GM12878 (cell line): ENCODE measurements around the gene NFAT5. TPM values are rescaled to one million over a fixed set of nuclear protein-coding genes. Genes with fewer than 3 reads are reported as not detected.

Experiments used
- ATAC-seq: fragments of 200-7000 bp; cut with Tn5 transposase; 3 replicates; pipeline ENCODE4 v1.9.1; 2020; ENCODE audit warnings: mild to moderate bottlenecking, moderate library complexity
- BruUV-seq: library from RNA; stranded (reverse); fragments of 400-500 nt; replicated peaks from 2 replicates; lab custom pipeline; 2021; lab: Mats Ljungman, UMichigan
- CTCF ChIA-PET: fragments of 300-600 bp; sonication (Branson Sonifier 250); formaldehyde crosslinking; extraction: SDS; loops from one replicate; lab custom pipeline; 2021; ENCODE audit warnings: inconsistent platforms; lab: Yijun Ruan, JAX
- POLR2A ChIA-PET: fragments of 350-600 bp; formaldehyde crosslinking; extraction: SDS; loops from one replicate; lab custom pipeline; 2021; ENCODE audit warnings: inconsistent platforms; lab: Charles Lee
- RAD21 ChIA-PET: fragments of 300-600 bp; sonication (Branson Sonifier 250); formaldehyde crosslinking; loops from one replicate; lab custom pipeline; 2023; ENCODE audit warnings: antibody characterized with exemption; ENCODE audit not compliant: unreplicated experiment; lab: Charles Lee
- SMC1A ChIA-PET: fragments of 300-600 bp; sonication (Branson Sonifier 250); formaldehyde crosslinking; loops from one replicate; lab custom pipeline; 2023; ENCODE audit not compliant: unreplicated experiment, uncharacterized antibody; lab: Charles Lee
- DNase-seq: peaks from one replicate; pipeline ENCODE4 v3.0.0-alpha.2; 2011; ENCODE audit warnings: low read depth, low spot score
- FAIRE-seq: peaks from 3 replicates; lab custom pipeline; 2011; peaks lifted over from hg19 to GRCh38; lab: Jason Lieb, UNC
- H2AFZ ChIP-seq: 2 replicates; pipeline ENCODE4 v1.6.0; 2011; ENCODE audit warnings: low read depth, low read length, control low read depth; ENCODE audit not compliant: control insufficient read depth
- H3K27ac ChIP-seq: 2 replicates; pipeline ENCODE4 v1.5.1; 2011; ENCODE audit warnings: control low read depth; ENCODE audit not compliant: control insufficient read depth, insufficient read depth
- H3K27me3 ChIP-seq, 2 experiments: replicated peaks in 1 of 2; 2 replicates each; pipeline versions ENCODE4 v1.6.0 to v1.6.1; 2011; ENCODE audit warnings: low read length in 1 of 2; ENCODE audit not compliant: control insufficient read depth in 2 of 2, insufficient read depth in 2 of 2
- H3K36me3 ChIP-seq, 2 experiments: 2 replicates each; pipeline ENCODE4 v1.5.1; 2011; ENCODE audit warnings: low read length in 1 of 2; ENCODE audit not compliant: control insufficient read depth in 2 of 2, insufficient read depth in 2 of 2
- H3K4me1 ChIP-seq: 2 replicates; pipeline ENCODE4 v1.6.1; 2011; ENCODE audit warnings: mild to moderate bottlenecking, low read length, moderate library complexity, mixed read lengths; ENCODE audit not compliant: control insufficient read depth, insufficient read depth
- H3K4me2 ChIP-seq: 2 replicates; pipeline ENCODE4 v1.6.0; 2011; ENCODE audit warnings: control low read depth; ENCODE audit not compliant: control insufficient read depth, insufficient read depth
- H3K4me3 ChIP-seq: fragments of 200-600 bp; sonication (generic); 2 replicates; pipeline ENCODE4 v1.5.1; 2016
- H3K79me2 ChIP-seq: 2 replicates; pipeline ENCODE4 v1.6.0; 2011; ENCODE audit warnings: low read length; ENCODE audit not compliant: control insufficient read depth, insufficient read depth
- H3K9ac ChIP-seq: 2 replicates; pipeline ENCODE4 v1.8.0; 2011; ENCODE audit warnings: low read length, control low read depth, mixed read lengths; ENCODE audit not compliant: control insufficient read depth, insufficient read depth
- H3K9me3 ChIP-seq: replicated peaks from 3 replicates; pipeline ENCODE4 v1.5.1; 2011; ENCODE audit warnings: mild to moderate bottlenecking, low read length; ENCODE audit not compliant: control insufficient read depth, insufficient read depth
- H4K20me1 ChIP-seq: 2 replicates; pipeline ENCODE4 v1.6.0; 2011; ENCODE audit not compliant: control insufficient read depth, insufficient read depth
- ASH2L ChIP-seq: fragments of 300-600, 200-600 bp; sonication (generic); IDR thresholded peaks from 2 replicates; pipeline ENCODE4 v1.6.1; 2017; ENCODE audit warnings: low read depth, mild to moderate bottlenecking, borderline replicate concordance
- CHD2 ChIP-seq: IDR thresholded peaks from 2 replicates; pipeline ENCODE4 v1.6.1; 2011; ENCODE audit warnings: low read depth, low read length, improper control_type of control experiment, borderline replicate concordance
- CHD4 ChIP-seq: fragments of 200-600 bp; sonication (generic); IDR thresholded peaks from 2 replicates; pipeline ENCODE4 v1.6.1; 2016; ENCODE audit warnings: mild to moderate bottlenecking
- PBX3 ChIP-seq: IDR thresholded peaks from 2 replicates; pipeline ENCODE4 v1.6.1; 2011; ENCODE audit warnings: mild to moderate bottlenecking, low read depth, low read length, moderate library complexity; ENCODE audit not compliant: insufficient replicate concordance
- POLR2A ChIP-seq: IDR thresholded peaks from 2 replicates; pipeline ENCODE4 v1.6.1; 2011; ENCODE audit warnings: low read depth, mild to moderate bottlenecking, low read length
- POLR2AphosphoS5 ChIP-seq: IDR thresholded peaks from 2 replicates; pipeline ENCODE4 v1.6.1; 2011; ENCODE audit warnings: mild to moderate bottlenecking, low read length, inconsistent platforms
- RELA ChIP-seq: fragments of 450-650 bp; IDR thresholded peaks from 2 replicates; pipeline ENCODE4 v1.8.0; 2014; ENCODE audit warnings: borderline replicate concordance; ENCODE audit not compliant: partially characterized antibody
- SP1 ChIP-seq: IDR thresholded peaks from one replicate; pipeline ENCODE4 v1.6.1; 2011; ENCODE audit warnings: low read depth, low read length
- ZBTB11 ChIP-seq: fragments of 450-650 bp; formaldehyde crosslinking; IDR thresholded peaks from 2 replicates; pipeline ENCODE4 v1.5.0; 2022; ENCODE audit warnings: mild to moderate bottlenecking, missing genetic modification characterization
- WGBS: methylation state at CpG from one replicate; pipeline ENCODE4 v1.1.6; 2016; ENCODE audit warnings: low lambda C conversion rate; ENCODE audit not compliant: insufficient replicate concordance, insufficient coverage; ENCODE audit errors: missing lambda C conversion rate; 5-methylcytosine and 5-hydroxymethylcytosine counted together
- in situ Hi-C: fragments of 300-500 bp; cut with MboI; formaldehyde crosslinking; loops from 9 replicates; pipeline ENCODE4 v1.14.3; 2018; ENCODE audit warnings: mixed read lengths
- intact Hi-C: fragments of 100-400 bp; cut with micrococcal nuclease; formaldehyde crosslinking; loops from one replicate; pipeline ENCODE4 v1.14.2; 2022; ENCODE audit not compliant: unreplicated experiment
- polyA plus RNA-seq, 11 experiments: library from polyadenylated mRNA; depleted of rRNA in 4 of 11; unstranded in 6 of 11; stranded (reverse) in 5 of 11; fragments of >200 nt; fragmentation: Nextera tagmentation in 4 of 11; fragmentation: Illumina TruSeq in 1 of 11; extraction: Ambion mirVana in 4 of 11; extraction: Trizol in 1 of 11; gene quantifications; 1 replicate in 1 of 11; 2 replicates in 10 of 11; pipeline versions ENCODE4 v1.2.1 to v1.2.3, GENCODE V29; 2011 to 2016; ENCODE audit warnings: inconsistent platforms in 2 of 11, missing spikeins in 2 of 11, low read depth in 1 of 11
- total RNA-seq, 4 experiments: library from RNA; depleted of rRNA in 3 of 4; stranded (reverse); fragments of >200 nt in 3 of 4; fragmentation: Illumina TruSeq in 1 of 4; extraction: Trizol in 1 of 4; gene quantifications; 2 replicates each; pipeline versions ENCODE4 v1.2.1 to v1.2.3, GENCODE V29; 2013 to 2021

NFAT5 gene
- total and polyA plus RNA-seq, 10 of the 15 experiments (the other 5 are each of a cell fraction or from before 2014, with no cell fraction given) = 0.58 to 31.5 (median 12.7) TPM

- Histone ChIP-seq H3K4me1 (no peaks in the 10 kb centered on the region), H3K9ac (no peak overlapping the region), H2AFZ (no peak overlapping the region), H3K9me3 (no peaks in the 10 kb centered on the region), H3K27ac (no peak overlapping the region), H4K20me1 (no peaks in the 10 kb centered on the region), H3K4me3 (no peak overlapping the region), H3K36me3 (peaks cover 41 to 60% of the 10 kb centered on the region in 2 experiments), H3K27me3 (no peaks in the 10 kb centered on the region), H3K79me2 (peaks cover 1% of the 10 kb centered on the region), H3K4me2 (no peak overlapping the region)
- 97% methylated on average over 34 of the region's 35 CpGs for WGBS
- ChIA-PET CTCF (interaction anchor here (2.0 to 2.7 kb wide), 2 partner anchors 10 to 349 kb away, joined by 6 to 11 read pairs; partner anchors contain the start of gene NOB1), RAD21 (no interaction called here), SMC1A (no interaction called here), POLR2A (no interaction called here)
- BruUV-seq = no TSS peak
- TF ChIP-seq POLR2A (peak; percentile 38), CHD4 (no peak)
- intact Hi-C loops = no loop called here
- FAIRE-seq (no peak), DNase-seq (no peak), ATAC-seq (no peak)
- in situ Hi-C loops = no loop called here
These were observed 178.8 kb downstream of the NFAT5 start for GRCh38 chr16:69744363-69745231.

- ChIA-PET SMC1A (no interaction called here), RAD21 (no interaction called here), POLR2A (interaction anchor here (0.9 kb wide), 1 partner anchor 8 kb away, joined by 3 read pairs; no protein-coding TSS in a partner anchor), CTCF (interaction anchor here (1.0 to 2.7 kb wide), 3 partner anchors 9 to 350 kb away, joined by 3 to 11 read pairs (median 6); partner anchors contain the start of gene NOB1)
- H4K20me1 ChIP-seq = no peaks in the 10 kb centered on the region
- DNase-seq = no peak
- WGBS = 93% methylated on average over 11 of the region's 11 CpGs
- no TSS peak for BruUV-seq
- ATAC-seq = no peak
- TF ChIP-seq POLR2AphosphoS5 (0 out of 2 replicates have a peak, but pooled peaks have one; percentile 24), ASH2L (no peak), PBX3 (no peak), SP1 (no peak), RELA (no peak), ZBTB11 (CRISPR knock-in tag) (no peak), CHD2 (no peak)
- H3K27me3 ChIP-seq = no peaks in the 10 kb centered on the region
- peaks cover 2% of the 10 kb centered on the region for H3K79me2 ChIP-seq
- H3K36me3 ChIP-seq = peaks cover 40 to 64% of the 10 kb centered on the region in 2 experiments
- no peaks in the 10 kb centered on the region for H3K4me1 ChIP-seq
- H3K4me2 ChIP-seq = no peak overlapping the region
- no peak overlapping the region for H3K27ac ChIP-seq
- H2AFZ ChIP-seq = no peak overlapping the region
- H3K9me3 ChIP-seq = no peaks in the 10 kb centered on the region
- no peak overlapping the region for H3K9ac ChIP-seq
- H3K4me3 ChIP-seq = no peak overlapping the region
- no peak for FAIRE-seq
- intact Hi-C loops (no loop called here), in situ Hi-C loops (no loop called here)
These were observed 179.5 kb downstream of the NFAT5 start for GRCh38 chr16:69745232-69745612.
